Renal cortical epithelial cell (primary cell): Measurements from ENCODE around the gene HID1. TPM values are rescaled to one million over a fixed set of nuclear protein-coding genes. Genes with fewer than 3 reads are reported as not detected.
A peak's percentile ranks its signal among the peaks of the same experiment; 100 is the strongest.
"Not testable (repeated sequence)": the region's sequence is repeated elsewhere in the genome, so short reads cannot be mapped to it uniquely, and the experiment has no call there.

Experiments
- DNase-seq: peaks from one replicate; pipeline ENCODE4 v3.0.0-alpha.2; 2011; ENCODE audit warnings: low read depth
- total RNA-seq: library from RNA; depleted of rRNA; stranded (reverse); fragments of >200 nt; gene quantifications from 2 replicates; pipeline ENCODE4 v1.2.3, GENCODE V29; 2014

Gene HID1
- total RNA-seq, 1 donor from 2014 or later: 3.9 TPM

- DNase-seq: no peak
Observed at GRCh38 chr17:75001915-75002843, 29.6 kb upstream of the HID1 start.

- no peak for DNase-seq
Observed at GRCh38 chr17:74999523-74999922, 27.0 kb upstream of the HID1 start.

GRCh38 chr17:74998783-74999182 lies 26.2 kb upstream of the HID1 start:
- DNase-seq: no peak

GRCh38 chr17:74995847-74996246 lies 23.3 kb upstream of the HID1 start:
- DNase-seq: no peak

GRCh38 chr17:74994440-74994839 lies 21.9 kb upstream of the HID1 start:
- DNase-seq: peak; percentile 86

GRCh38 chr17:74992223-74992622 lies 19.7 kb upstream of the HID1 start:
- peak; percentile 36 for DNase-seq

- no peak for DNase-seq
Observed at GRCh38 chr17:74990581-74991105, 18.1 kb upstream of the HID1 start.

- DNase-seq: no peak
Observed at GRCh38 chr17:74987909-74988711, 15.6 kb upstream of the HID1 start.

GRCh38 chr17:74987418-74987908 lies 14.9 kb upstream of the HID1 start, which contains the start of gene CDR2L:
CDR2L (plus strand) TSS chr17:74987632; CDS start chr17:74988044, 412 bp downstream.
- DNase-seq: peak; percentile 81

- DNase-seq: no peak
Observed at GRCh38 chr17:74986206-74986576, 13.6 kb upstream of the HID1 start.

GRCh38 chr17:74982663-74983313 lies 10.2 kb upstream of the HID1 start:
- not testable (repeated sequence) for DNase-seq

- no peak for DNase-seq
Observed at GRCh38 chr17:74981979-74982662, 9.6 kb upstream of the HID1 start.

GRCh38 chr17:74981318-74981978 lies 8.9 kb upstream of the HID1 start:
- no peak for DNase-seq

GRCh38 chr17:74979408-74980146 lies 7.0 kb upstream of the HID1 start:
- no peak for DNase-seq

- no peak for DNase-seq
Observed at GRCh38 chr17:74978240-74978639, 5.7 kb upstream of the HID1 start.

GRCh38 chr17:74977802-74978201 lies 5.2 kb upstream of the HID1 start:
- DNase-seq: no peak

- DNase-seq: no peak
Observed at GRCh38 chr17:74975943-74976342, 3.4 kb upstream of the HID1 start.

- DNase-seq: no peak
Observed at GRCh38 chr17:74972973-74973328, 392 bp upstream of the HID1 start.

GRCh38 chr17:74971842-74972106 lies 785 bp downstream of the HID1 start:
- DNase-seq: no peak
